ENCODE measurements around the gene HLA-DMB. TPM values are rescaled to one million over a fixed set of nuclear protein-coding genes. Genes with fewer than 3 reads are reported as not detected.

Gene HLA-DMB
- total and polyA plus RNA-seq, 10 of the 15 experiments (the other 5 are each of a cell fraction or from before 2014, with no cell fraction given) = 114 to 173 (median 150) TPM

- TF ChIP-seq RAD21 (IDR thresholded peaks at IDR 0.05; ENCODE audit: insufficient read depth, low read depth, low read length) (peak; percentile 76), MEF2A (IDR thresholded peaks at IDR 0.05; ENCODE audit: insufficient read depth, low read depth, low read length) (no peak), SPI1 (IDR thresholded peaks at IDR 0.05; ENCODE audit: borderline replicate concordance, insufficient read depth, low read depth, low read length) (no peak), FOXM1 (IDR thresholded peaks at IDR 0.05; ENCODE audit: low read depth, low read length) (0 out of 2 replicates have a peak, but pooled peaks have one; percentile 27), GABPA (IDR thresholded peaks at IDR 0.05; ENCODE audit: low read depth) (no peak), CHD4 (IDR thresholded peaks at IDR 0.05) (no peak), ZNF384 (IDR thresholded peaks at IDR 0.05; ENCODE audit: borderline replicate concordance, low read depth, low read length) (no peak), CHD2 (IDR thresholded peaks at IDR 0.05; ENCODE audit: borderline replicate concordance, low read depth, low read length) (no peak), MYB (IDR thresholded peaks at IDR 0.05; ENCODE audit: borderline replicate concordance, low read depth, low read length) (no peak), ELK1 (IDR thresholded peaks at IDR 0.05; ENCODE audit: low read depth, low read length) (no peak), MTA2 (IDR thresholded peaks at IDR 0.05; ENCODE audit: low read depth) (no peak), HDGF (IDR thresholded peaks at IDR 0.05) (no peak), IKZF1 (conservative IDR thresholded peaks at IDR 0.05) (peak; percentile 45), POLR2AphosphoS2 (IDR thresholded peaks at IDR 0.05; ENCODE audit: low read depth, low read length) (peak; percentile 81; the same call in 1 of the 2 replicates), HDAC2 (IDR thresholded peaks at IDR 0.05) (no peak)
These were observed 7.2 kb downstream of the HLA-DMB start (continued) for GRCh38 chr6:32933661-32934085.

Measured in GM12878 (cell line).